ENCODE data around the gene S100PBP. TPM values are rescaled to one million over a fixed set of nuclear protein-coding genes. Genes with fewer than 3 reads are reported as not detected.
"Not testable (repeated sequence)": the region's sequence is repeated elsewhere in the genome, so short reads cannot be mapped to it uniquely, and the experiment has no call there.

S100PBP gene
- total RNA-seq, 1 experiment from 2014 or later = 30.3 TPM

GRCh38 chr1:32900371-32900955, 83.0 kb downstream of the S100PBP start:
- DNase-seq (ENCODE audit: low read depth) = no peak

GRCh38 chr1:32900956-32901822, 83.7 kb downstream of the S100PBP start, which contains the start of gene TMEM54:
TSS of gene TMEM54 (minus strand) at chr1:32901389. CDS start at chr1:32901238, 151 bp downstream.
- DNase-seq (ENCODE audit: low read depth) = no peak

DNA sequence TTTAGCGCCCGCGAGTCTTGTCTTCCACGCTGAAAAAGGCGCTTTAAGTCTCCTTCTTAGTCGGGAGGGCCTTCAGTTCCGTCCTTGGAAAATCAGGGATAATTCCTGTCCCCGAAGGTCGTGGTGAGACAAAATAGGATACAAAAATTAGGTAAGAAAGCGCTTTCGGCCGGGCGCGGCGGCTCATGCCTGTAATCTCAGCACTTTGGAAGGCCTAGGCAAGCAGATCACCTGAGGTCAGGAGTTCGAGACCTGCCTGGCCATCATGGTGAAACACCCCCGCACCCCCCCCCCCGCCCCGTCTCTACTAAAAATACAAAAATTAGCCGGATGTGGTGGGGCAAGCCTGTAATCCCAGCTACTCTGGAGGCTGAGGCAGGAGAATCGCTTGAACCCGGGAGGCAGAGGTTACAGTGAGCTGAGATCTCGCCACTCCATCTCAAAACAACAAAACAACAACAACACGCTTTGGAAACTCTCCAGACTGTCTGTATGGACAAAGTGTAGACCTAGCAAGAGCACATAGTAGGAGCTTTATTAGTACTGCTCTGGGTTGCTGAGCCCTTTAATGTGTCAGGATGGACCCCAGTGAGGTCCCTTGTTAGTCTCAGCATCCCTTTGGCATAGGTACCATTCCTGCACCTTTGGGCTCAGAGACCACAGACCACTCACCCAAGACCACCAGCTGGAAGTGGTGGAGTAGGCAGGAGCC, 84.5 kb downstream of the S100PBP start:
- no peak for DNase-seq (ENCODE audit: low read depth)

- DNase-seq (ENCODE audit: low read depth) = no peak
Measured at GRCh38 chr1:32902535-32902920, 85.1 kb downstream of the S100PBP start.

- DNase-seq (ENCODE audit: low read depth) = no peak
Measured at GRCh38 chr1:32903991-32904785, 86.7 kb downstream of the S100PBP start.

DNA sequence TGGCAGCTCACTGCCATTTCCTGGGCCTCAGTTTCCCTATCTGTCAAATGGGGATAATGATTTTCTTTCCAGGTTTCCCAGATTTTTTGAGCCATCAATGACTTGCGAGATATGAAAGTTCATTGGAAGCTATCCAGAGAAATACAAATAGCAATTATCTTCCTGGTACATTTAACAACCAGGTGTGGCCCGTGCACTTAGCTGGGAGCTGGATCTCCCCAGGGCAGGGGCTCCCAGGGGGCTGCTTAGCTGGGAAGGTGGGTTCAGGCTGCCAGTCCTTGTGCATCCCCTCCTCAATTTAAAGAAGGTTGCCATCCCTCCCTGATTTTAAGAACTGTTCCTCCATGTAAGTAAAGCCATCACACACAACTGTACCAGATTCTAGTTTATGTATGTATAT, 87.3 kb downstream of the S100PBP start:
- DNase-seq (ENCODE audit: low read depth) = no peak

DNA sequence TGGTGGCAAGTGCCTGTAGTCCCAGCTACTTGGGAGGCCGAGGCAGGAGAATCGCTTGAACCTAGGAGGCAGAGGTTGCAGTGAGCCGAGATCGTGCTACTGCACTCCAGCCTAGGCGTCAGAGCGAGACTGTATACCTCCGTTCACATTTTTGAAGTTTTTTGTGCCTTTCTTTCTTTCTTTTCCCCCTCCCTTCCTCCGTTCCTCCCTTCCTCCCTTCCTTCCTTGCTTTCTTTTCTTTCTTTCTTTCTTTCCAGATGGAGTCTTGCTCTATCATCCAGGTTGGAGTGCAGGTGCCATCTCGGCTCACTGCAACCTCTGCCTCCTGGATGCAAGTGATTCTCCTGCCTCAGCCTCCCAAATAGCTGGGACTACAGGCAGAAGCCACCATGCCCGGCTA, 88.1 kb downstream of the S100PBP start:
- DNase-seq (ENCODE audit: low read depth) = not testable (repeated sequence)

DNA sequence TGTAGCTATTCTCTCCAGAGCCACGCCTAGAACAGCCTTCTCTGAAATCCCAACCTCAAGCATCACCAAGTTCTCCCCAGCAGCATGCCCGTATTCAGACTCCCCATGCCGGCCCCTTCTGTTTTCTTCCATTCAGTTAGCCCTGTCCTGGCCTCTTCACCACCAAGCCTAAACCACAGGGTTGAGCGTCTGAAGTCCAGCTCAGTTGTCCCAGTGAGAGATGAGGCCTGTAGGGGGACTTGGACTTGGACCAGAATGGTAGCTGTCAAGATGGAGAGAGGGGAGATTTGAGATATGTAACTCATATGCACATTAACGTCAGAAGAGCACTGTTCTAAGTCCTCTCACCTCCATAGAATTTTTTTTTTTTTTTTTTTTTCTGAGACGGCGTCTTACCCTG, 89.2 kb downstream of the S100PBP start:
- no peak for DNase-seq (ENCODE audit: low read depth)

DNA sequence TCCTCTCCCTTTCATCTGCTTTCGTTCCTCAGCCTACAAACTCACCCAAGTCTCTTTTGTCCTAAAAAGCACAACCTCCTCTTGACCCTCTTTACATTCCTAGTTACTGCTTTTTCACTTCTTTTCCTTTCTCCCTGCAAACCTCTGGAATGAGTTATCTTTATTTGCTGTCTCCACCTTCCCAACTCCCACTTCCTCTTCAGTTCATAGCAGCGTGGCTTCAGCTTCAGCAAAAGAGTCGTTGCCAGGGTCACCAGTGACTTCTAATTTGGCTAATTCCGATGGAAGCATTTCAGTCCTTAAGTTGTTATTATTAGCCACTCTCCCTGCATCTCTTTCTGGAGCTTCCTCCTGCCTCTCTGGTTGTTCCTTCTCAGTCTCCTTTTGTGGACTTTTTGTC, 90.0 kb downstream of the S100PBP start:
- DNase-seq (ENCODE audit: low read depth) = no peak

Other genes starting within 250 kb of the S100PBP start
- 85.1 and 88.1 TPM in 2 replicates for gene ZBTB8OS, start 167.1 kb upstream of the S100PBP start, total RNA-seq (2014; rRNA removed; shearing (Covaris generic))
- 182 and 233 TPM in 2 replicates for gene RBBP4, start 166.4 kb upstream of the S100PBP start, total RNA-seq (2014; rRNA removed; shearing (Covaris generic))
- 22.3 and 38.2 TPM in 2 replicates for gene SYNC, start 114.9 kb upstream of the S100PBP start, total RNA-seq (2014; rRNA removed; shearing (Covaris generic))
- 83.6 and 87.2 TPM in 2 replicates for gene YARS1, start 295 bp upstream of the S100PBP start, total RNA-seq (2014; rRNA removed; shearing (Covaris generic))
- gene FNDC5, start 53.3 kb downstream of the S100PBP start, total RNA-seq (2014; rRNA removed; shearing (Covaris generic)) = 0.49 and 2.9 TPM in 2 replicates
- 0.07 TPM in 1 of 2 replicates, not detected in the other for gene HPCA, start 68.8 kb downstream of the S100PBP start, total RNA-seq (2014; rRNA removed; shearing (Covaris generic))
- gene TMEM54, start 83.7 kb downstream of the S100PBP start, total RNA-seq (2014; rRNA removed; shearing (Covaris generic)) = 68.7 and 94.8 TPM in 2 replicates
- gene RNF19B, start 147.2 kb downstream of the S100PBP start, total RNA-seq (2014; rRNA removed; shearing (Covaris generic)) = 9.0 and 11.9 TPM in 2 replicates
- 255 and 332 TPM in 2 replicates for gene AK2, start 219.2 kb downstream of the S100PBP start, total RNA-seq (2014; rRNA removed; shearing (Covaris generic))